Coronary artery (tissue), 2 donors: ENCODE measurements around the gene OGFOD3.

Experiments used
- DNase-seq: peaks from one replicate; pipeline ENCODE4 v3.0.0-alpha.2; 2017; ENCODE audit warnings: low spot score
- H3K27ac ChIP-seq, 2 donors: fragments of 200-600 bp; sonication (generic); one replicate each; pipeline ENCODE4 v1.5.1; 2016 to 2019
- H3K4me3 ChIP-seq: fragments of 200-600 bp; sonication (generic); 2 replicates; pipeline ENCODE4 v1.5.1; 2016; ENCODE audit warnings: mild to moderate bottlenecking, moderate library complexity
- TF ChIP-seq, protein P1 (sequence below): fragments of 200-600 bp; sonication (generic); IDR thresholded peaks from one replicate; pipeline ENCODE4 v1.5.1; 2019; ENCODE audit warnings: antibody characterized with exemption

The OGFOD3 gene

DNA sequence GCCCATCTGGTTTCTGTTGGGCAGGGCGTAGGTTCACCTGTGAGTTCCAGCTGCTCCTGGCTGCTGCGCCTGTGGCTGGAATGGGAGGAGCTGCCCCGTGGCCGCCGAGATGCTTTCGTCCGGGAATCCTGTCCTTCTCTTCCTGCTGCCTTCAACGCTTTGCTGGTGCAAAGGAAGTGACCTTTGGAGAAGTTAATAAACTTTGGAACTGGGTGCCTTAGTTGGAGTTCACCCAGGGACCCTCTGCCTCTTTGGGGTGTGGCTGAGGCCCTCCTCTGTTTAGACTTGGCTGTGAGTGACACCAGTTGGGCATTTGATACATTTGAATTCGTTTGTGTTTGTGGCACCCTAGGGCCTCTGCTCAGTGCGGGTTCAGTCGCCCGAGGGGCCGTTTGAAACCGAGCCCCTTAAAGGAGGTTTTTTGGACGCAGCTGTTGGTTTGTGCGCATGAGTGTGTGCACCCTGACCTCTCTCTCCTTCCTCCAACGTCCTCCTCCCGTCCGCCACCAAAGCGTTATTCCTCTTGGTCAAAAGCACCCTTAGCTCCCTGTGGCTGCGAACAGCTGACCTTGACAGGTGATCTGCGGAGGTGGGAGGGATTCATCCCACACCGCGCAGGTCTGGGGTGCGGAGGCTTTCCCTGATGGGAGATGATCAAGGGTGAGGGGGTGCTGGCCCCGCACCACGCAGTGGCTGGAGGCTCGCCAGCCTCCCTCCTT lies 75.9 kb downstream of the OGFOD3 start:
- DNase-seq: no peak
- TF ChIP-seq, protein P1, sequence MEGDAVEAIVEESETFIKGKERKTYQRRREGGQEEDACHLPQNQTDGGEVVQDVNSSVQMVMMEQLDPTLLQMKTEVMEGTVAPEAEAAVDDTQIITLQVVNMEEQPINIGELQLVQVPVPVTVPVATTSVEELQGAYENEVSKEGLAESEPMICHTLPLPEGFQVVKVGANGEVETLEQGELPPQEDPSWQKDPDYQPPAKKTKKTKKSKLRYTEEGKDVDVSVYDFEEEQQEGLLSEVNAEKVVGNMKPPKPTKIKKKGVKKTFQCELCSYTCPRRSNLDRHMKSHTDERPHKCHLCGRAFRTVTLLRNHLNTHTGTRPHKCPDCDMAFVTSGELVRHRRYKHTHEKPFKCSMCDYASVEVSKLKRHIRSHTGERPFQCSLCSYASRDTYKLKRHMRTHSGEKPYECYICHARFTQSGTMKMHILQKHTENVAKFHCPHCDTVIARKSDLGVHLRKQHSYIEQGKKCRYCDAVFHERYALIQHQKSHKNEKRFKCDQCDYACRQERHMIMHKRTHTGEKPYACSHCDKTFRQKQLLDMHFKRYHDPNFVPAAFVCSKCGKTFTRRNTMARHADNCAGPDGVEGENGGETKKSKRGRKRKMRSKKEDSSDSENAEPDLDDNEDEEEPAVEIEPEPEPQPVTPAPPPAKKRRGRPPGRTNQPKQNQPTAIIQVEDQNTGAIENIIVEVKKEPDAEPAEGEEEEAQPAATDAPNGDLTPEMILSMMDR: no peak
- H3K27ac ChIP-seq: no peak overlapping the region
- H3K4me3 ChIP-seq: no peak overlapping the region

DNA sequence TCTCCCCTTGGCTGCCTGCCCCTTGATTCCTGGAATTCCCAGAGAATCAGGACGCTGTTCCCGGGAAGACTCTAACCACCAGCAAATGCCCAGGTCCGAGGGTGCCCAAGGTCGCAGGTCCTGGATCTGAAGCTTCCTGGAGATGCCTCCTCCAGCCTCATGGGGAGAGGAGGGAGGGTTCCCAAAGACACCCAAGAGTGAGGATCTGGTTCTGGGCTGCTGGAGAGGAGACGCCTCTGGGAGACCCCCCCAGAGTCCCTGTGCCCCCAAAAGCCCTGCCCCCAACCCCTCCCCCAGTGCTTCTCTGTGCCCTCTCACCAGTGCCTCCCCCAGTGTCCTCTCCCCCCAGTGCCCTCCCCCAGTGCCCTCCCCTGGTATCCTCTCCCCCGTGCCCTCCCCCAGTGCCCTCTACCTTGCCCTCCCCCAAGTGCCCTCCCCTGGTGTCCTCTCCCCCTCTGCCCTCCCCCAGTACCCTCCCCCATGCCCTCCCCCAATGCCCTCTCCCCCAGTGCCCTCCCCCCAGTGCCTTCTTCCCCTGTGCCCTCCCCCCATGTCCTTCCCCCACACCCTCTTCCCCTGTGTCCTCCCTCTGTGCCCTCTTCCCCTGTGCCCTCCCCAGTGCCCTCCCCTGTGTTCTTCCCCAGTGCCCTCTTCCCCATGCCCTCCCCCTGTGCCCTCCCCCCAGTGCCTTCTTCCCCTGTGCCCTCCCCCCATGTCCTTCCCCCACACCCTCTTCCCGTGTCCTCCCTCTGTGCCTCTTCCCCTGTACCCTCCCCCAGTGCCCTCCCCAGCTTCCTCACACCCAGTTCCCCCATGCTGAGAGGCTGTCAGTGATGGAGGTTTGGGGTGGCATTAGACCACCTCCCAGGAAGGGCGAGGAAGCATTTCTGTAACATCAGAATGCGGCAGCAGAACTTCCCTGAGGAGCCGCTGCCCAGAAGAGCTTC lies 78.5 kb downstream of the OGFOD3 start:
- TF ChIP-seq, protein P1: no peak
- no peak for DNase-seq
- H3K27ac ChIP-seq: no peak overlapping the region
- peak overlapping the region; percentile 69 for H3K4me3 ChIP-seq
